A549 (cell line): ENCODE measurements around the gene KCNQ1.

Experiments used
- CBX2 ChIP-seq: fragments of 200-600 bp; sonication (generic); IDR thresholded peaks from 2 replicates; pipeline ENCODE4 v1.6.1; 2016; ENCODE audit warnings: low read depth, mild to moderate bottlenecking, borderline replicate concordance
- CHD2 ChIP-seq: fragments of 150-350 bp; IDR thresholded peaks from 2 replicates; pipeline ENCODE4 v1.6.1; 2014; ENCODE audit warnings: low read length; ENCODE audit not compliant: partially characterized antibody
- EP300 ChIP-seq, 2 experiments: fragments of >200 bp; sonication (Bioruptor Twin); formaldehyde crosslinking; IDR thresholded peaks; 2 replicates in 1 of 2; 3 replicates in 1 of 2; pipeline ENCODE4 v1.6.1; 2016 to 2017
- MAZ ChIP-seq: fragments of 150-350 bp; IDR thresholded peaks from 2 replicates; pipeline ENCODE4 v1.6.1; 2014; ENCODE audit warnings: antibody characterized with exemption, low read depth, low read length, borderline replicate concordance
- NR3C1 ChIP-seq: fragments of >200 bp; sonication (Bioruptor Twin); formaldehyde crosslinking; IDR thresholded peaks from 3 replicates; pipeline ENCODE4 v1.6.1; 2017
- POLR2A ChIP-seq: IDR thresholded peaks from 2 replicates; pipeline ENCODE4 v1.6.1; 2012; ENCODE audit warnings: mild to moderate bottlenecking, low read length
- RFX5 ChIP-seq: fragments of 450-650 bp; IDR thresholded peaks from 2 replicates; pipeline ENCODE4 v1.7.1; 2014; ENCODE audit warnings: antibody characterized with exemption, mild to moderate bottlenecking, moderate library complexity
- SMC3 ChIP-seq: fragments of >200 bp; sonication (Bioruptor Twin); formaldehyde crosslinking; IDR thresholded peaks from 3 replicates; pipeline ENCODE4 v1.6.1; 2018; ENCODE audit warnings: inconsistent platforms
- ZFP36 ChIP-seq: fragments of 450-650 bp; IDR thresholded peaks from 2 replicates; pipeline ENCODE4 v1.6.1; 2014; ENCODE audit warnings: borderline replicate concordance; ENCODE audit not compliant: partially characterized antibody
- TF ChIP-seq, protein P1 (sequence below): fragments of >200 bp; sonication (Bioruptor Twin); formaldehyde crosslinking; IDR thresholded peaks from 3 replicates; pipeline ENCODE4 v1.5.1; 2016
- TF ChIP-seq, protein P2 (sequence below): IDR thresholded peaks from 2 replicates; pipeline ENCODE4 v1.6.1; 2012

DNA sequence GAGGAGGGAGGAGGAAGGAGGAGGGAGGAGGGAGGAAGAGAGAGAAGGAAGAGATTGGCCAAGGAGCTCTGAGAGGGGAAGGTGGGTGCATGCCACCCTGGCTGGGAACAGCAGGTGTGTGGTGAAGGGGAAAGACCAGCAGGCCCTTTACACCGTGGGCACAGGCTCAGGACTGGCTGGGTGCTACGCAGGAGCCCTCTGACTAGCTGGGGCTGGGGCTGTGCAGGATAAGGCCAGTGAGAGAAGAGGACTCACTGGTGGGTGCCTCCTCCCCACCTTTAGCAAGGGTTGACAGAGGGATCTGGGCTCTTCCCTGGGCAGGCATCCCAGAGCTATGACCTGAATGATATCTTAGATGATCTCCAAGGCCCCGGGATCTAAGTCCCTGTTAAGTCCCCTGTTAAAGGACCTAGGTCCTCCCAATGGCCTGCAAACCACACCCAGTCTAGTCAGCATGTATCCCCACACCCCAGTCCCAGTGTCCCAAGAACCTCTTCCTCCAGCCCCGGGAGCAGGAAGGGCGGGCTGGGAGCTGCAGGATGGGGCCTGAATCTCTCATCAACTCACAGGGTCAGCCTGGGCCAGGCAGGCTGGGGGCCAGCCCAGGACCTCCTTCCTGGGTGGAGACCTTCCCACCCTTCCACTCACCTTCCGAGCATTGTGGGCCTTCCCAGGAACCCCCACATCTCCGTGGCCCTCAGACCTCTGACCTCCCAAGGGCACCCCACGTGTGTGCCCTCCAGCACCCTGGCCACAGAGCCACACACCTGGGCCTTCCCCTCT lies 385.4 kb downstream of the KCNQ1 start:
- TF ChIP-seq SMC3: no peak
- TF ChIP-seq, protein P1, sequence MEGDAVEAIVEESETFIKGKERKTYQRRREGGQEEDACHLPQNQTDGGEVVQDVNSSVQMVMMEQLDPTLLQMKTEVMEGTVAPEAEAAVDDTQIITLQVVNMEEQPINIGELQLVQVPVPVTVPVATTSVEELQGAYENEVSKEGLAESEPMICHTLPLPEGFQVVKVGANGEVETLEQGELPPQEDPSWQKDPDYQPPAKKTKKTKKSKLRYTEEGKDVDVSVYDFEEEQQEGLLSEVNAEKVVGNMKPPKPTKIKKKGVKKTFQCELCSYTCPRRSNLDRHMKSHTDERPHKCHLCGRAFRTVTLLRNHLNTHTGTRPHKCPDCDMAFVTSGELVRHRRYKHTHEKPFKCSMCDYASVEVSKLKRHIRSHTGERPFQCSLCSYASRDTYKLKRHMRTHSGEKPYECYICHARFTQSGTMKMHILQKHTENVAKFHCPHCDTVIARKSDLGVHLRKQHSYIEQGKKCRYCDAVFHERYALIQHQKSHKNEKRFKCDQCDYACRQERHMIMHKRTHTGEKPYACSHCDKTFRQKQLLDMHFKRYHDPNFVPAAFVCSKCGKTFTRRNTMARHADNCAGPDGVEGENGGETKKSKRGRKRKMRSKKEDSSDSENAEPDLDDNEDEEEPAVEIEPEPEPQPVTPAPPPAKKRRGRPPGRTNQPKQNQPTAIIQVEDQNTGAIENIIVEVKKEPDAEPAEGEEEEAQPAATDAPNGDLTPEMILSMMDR: no peak
- no peak for TF ChIP-seq POLR2A
- TF ChIP-seq EP300 (IDR thresholded peaks at IDR 0.05): no peak
- TF ChIP-seq, protein P2, sequence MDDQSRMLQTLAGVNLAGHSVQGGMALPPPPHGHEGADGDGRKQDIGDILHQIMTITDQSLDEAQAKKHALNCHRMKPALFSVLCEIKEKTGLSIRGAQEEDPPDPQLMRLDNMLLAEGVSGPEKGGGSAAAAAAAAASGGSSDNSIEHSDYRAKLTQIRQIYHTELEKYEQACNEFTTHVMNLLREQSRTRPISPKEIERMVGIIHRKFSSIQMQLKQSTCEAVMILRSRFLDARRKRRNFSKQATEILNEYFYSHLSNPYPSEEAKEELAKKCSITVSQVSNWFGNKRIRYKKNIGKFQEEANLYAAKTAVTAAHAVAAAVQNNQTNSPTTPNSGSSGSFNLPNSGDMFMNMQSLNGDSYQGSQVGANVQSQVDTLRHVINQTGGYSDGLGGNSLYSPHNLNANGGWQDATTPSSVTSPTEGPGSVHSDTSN: no peak
- TF ChIP-seq MAZ: no peak
- TF ChIP-seq CHD2: no peak
- no peak for TF ChIP-seq ZFP36
- TF ChIP-seq CBX2: no peak
- no peak for TF ChIP-seq NR3C1
- no peak for TF ChIP-seq RFX5
